Transverse colon (tissue), 4 donors: ENCODE data around the gene CACNA2D1.

Experiments
- EP300 ChIP-seq: sonication (generic); formaldehyde crosslinking; IDR thresholded peaks from one replicate; pipeline ENCODE4 v1.6.1; 2017; ENCODE audit warnings: antibody characterized with exemption, low read depth
- POLR2A ChIP-seq: fragments of 450-650 bp; IDR thresholded peaks from one replicate; pipeline ENCODE4 v1.6.1; 2016; ENCODE audit warnings: antibody characterized with exemption, mild to moderate bottlenecking, moderate library complexity
- POLR2AphosphoS5 ChIP-seq, 3 donors: sonication (generic); formaldehyde crosslinking; IDR thresholded peaks; one replicate each; pipeline ENCODE4 v1.6.1; 2016; ENCODE audit warnings: antibody characterized with exemption in 3 of 3
- TF ChIP-seq, protein P1 (sequence below), 5 experiments: fragments of 200-600 bp in 3 of 5; fragments of 450-650 bp in 2 of 5; sonication (generic) in 3 of 5; IDR thresholded peaks; 1 replicate in 2 of 5; 2 replicates in 3 of 5; pipeline ENCODE4 v1.5.1; 2016 to 2017; ENCODE audit warnings: antibody characterized with exemption in 5 of 5, inconsistent platforms in 3 of 5, mild to moderate bottlenecking in 2 of 5, moderate library complexity in 1 of 5

DNA sequence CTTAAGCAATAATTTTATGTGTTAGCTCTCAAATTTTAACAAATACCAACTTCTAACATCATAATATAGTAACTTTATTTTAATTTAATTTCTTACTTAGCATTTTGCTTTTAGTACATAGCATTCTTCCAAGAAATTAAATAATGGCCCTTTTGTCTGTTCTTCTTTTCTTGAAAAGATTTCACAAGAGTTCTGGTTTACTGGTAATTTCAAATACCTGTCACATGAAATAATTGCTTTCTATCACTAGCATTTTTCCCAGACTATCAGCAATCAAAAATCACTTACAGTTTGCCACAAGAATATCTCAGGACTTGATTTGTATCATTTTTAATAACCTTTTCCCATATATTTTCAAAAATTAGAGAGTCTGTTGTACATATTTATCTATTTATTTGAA, 193.0 kb downstream of the CACNA2D1 start:
- TF ChIP-seq, protein P1, sequence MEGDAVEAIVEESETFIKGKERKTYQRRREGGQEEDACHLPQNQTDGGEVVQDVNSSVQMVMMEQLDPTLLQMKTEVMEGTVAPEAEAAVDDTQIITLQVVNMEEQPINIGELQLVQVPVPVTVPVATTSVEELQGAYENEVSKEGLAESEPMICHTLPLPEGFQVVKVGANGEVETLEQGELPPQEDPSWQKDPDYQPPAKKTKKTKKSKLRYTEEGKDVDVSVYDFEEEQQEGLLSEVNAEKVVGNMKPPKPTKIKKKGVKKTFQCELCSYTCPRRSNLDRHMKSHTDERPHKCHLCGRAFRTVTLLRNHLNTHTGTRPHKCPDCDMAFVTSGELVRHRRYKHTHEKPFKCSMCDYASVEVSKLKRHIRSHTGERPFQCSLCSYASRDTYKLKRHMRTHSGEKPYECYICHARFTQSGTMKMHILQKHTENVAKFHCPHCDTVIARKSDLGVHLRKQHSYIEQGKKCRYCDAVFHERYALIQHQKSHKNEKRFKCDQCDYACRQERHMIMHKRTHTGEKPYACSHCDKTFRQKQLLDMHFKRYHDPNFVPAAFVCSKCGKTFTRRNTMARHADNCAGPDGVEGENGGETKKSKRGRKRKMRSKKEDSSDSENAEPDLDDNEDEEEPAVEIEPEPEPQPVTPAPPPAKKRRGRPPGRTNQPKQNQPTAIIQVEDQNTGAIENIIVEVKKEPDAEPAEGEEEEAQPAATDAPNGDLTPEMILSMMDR (IDR thresholded peaks at IDR 0.05): no peak
- no peak for TF ChIP-seq POLR2A
- TF ChIP-seq EP300: no peak
- TF ChIP-seq POLR2AphosphoS5 (IDR thresholded peaks at IDR 0.05): no peak
